Measurements from ENCODE around the gene DICER1.

DNA sequence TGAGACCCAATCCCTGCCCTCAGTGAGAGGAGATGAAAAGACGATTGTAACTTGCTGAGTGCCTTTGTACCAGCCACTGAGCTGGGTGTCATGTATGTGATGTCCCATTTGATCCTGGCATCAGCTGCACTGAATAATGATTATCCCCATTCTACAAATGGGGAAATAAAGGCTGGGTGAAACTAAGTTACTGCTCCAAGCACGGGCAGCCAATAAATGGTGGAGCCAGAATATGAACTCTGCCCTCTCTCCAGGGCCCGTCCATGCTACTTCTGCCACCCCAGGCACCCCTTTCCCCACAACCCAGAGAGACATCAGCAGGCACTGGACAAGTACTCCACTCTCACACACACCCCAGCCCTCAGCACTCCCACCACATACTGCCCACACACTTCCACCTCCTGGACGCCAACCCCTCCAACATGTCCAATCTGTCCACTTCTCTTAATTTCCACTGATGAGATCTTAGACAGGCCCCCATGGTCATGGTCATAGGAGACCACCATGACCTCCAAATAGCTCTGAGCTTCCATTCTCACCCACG is 115.8 kb downstream of the DICER1 start:
- TF ChIP-seq, protein P1, sequence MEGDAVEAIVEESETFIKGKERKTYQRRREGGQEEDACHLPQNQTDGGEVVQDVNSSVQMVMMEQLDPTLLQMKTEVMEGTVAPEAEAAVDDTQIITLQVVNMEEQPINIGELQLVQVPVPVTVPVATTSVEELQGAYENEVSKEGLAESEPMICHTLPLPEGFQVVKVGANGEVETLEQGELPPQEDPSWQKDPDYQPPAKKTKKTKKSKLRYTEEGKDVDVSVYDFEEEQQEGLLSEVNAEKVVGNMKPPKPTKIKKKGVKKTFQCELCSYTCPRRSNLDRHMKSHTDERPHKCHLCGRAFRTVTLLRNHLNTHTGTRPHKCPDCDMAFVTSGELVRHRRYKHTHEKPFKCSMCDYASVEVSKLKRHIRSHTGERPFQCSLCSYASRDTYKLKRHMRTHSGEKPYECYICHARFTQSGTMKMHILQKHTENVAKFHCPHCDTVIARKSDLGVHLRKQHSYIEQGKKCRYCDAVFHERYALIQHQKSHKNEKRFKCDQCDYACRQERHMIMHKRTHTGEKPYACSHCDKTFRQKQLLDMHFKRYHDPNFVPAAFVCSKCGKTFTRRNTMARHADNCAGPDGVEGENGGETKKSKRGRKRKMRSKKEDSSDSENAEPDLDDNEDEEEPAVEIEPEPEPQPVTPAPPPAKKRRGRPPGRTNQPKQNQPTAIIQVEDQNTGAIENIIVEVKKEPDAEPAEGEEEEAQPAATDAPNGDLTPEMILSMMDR (IDR thresholded peaks at IDR 0.05; ENCODE audit: poor library complexity): no peak
- no peak for TF ChIP-seq EZH2 (IDR thresholded peaks at IDR 0.05; ENCODE audit: borderline replicate concordance)

Data from hepatocyte (in vitro differentiated cells).